Measurements from ENCODE around the gene ACKR4. TPM values are rescaled to one million over a fixed set of nuclear protein-coding genes. Genes with fewer than 3 reads are reported as not detected.

Gene ACKR4
- total RNA-seq, 1 experiment from 2014 or later = not detected

DNA sequence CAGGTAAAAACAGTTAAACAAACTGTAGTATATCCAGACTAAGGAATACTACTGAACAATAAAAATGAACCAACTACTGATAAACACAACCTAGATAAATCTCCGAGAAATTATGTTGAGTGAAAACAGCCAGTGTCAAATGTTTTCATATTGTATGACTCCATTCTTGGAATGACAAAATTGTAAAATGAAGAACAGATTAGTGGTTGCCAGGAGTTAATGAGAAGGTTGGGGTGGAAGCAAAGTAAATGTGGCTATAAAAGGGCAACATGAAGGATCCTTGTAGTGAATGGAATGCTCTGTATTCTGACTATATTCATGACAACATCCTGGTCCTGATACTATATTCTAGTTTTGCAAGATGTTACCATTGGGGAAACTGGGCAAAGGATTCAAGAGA is 27.5 kb upstream of the ACKR4 start:
- Histone ChIP-seq H3K4me1 (ENCODE audit: insufficient read depth, low read length) (no peaks in the 10 kb centered on the region), H3K4me3 (ENCODE audit: low read length) (no peak overlapping the region), H4K20me1 (ENCODE audit: low read length) (no peaks in the 10 kb centered on the region), H3K9ac (ENCODE audit: low read length) (no peak overlapping the region), H3K79me2 (ENCODE audit: low read length) (no peaks in the 10 kb centered on the region), H3K27me3 (ENCODE audit: low read length) (no peaks in the 10 kb centered on the region), H3K4me2 (ENCODE audit: low read length) (no peak overlapping the region), H2AFZ (ENCODE audit: low read length) (no peak overlapping the region), H3K9me2 (replicated peaks; ENCODE audit: low read length) (no peaks in the 10 kb centered on the region), H3K27ac (ENCODE audit: low read length) (no peak overlapping the region), H3F3A (ENCODE audit: low read length, unreplicated experiment) (no peaks in the 10 kb centered on the region), H3K36me3 (ENCODE audit: low read depth, low read length) (no peaks in the 10 kb centered on the region), H3K9me3 (ENCODE audit: low read length) (no peaks in the 10 kb centered on the region)
- TF ChIP-seq EZH2phosphoT487 (IDR thresholded peaks at IDR 0.05; ENCODE audit: borderline replicate concordance, low read length) (no peak), EZH2 (IDR thresholded peaks at IDR 0.05; ENCODE audit: low read length, unreplicated experiment) (no peak), CTCF (conservative IDR thresholded peaks at IDR 0.05; ENCODE audit: low read depth, low read length) (no peak)
- no TSS peak for BruUV-seq (replicated peaks)
- no peak for ATAC-seq
- no peak for DNase-seq
- ChIA-PET CTCF (no interaction called here), POLR2A (ENCODE audit: unreplicated experiment) (no interaction called here)
- intact Hi-C loops (cut with micrococcal nuclease) = no loop called here

DNA sequence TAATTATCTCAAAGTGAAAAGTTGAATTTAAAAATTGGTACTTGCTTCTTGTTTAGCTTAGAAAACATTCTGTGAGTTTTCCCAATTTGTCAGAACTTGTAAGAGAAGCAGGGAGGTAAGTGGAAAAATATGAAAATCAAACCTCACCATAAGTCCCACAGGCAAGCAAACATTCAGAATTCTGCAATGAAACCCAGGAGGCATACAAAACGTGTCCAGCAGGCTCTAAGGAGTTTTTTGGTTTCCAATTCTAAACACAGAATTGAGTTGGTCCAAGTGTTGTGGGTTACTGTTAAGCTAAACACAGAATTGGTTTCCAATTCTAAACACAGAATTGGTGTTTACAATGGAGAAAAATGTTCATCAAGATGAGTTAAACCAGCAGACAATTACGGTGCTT is 27.1 kb upstream of the ACKR4 start:
- POLR2A ChIA-PET (ENCODE audit: unreplicated experiment) = no interaction called here
- no peak for DNase-seq
- no peaks in the 10 kb centered on the region for H3K4me1 ChIP-seq (ENCODE audit: insufficient read depth, low read length)
- no peak for ATAC-seq
- intact Hi-C loops (cut with micrococcal nuclease) = no loop called here
- TF ChIP-seq EZH2phosphoT487 (IDR thresholded peaks at IDR 0.05; ENCODE audit: borderline replicate concordance, low read length) (no peak), EZH2 (IDR thresholded peaks at IDR 0.05; ENCODE audit: low read length, unreplicated experiment) (no peak), CTCF (conservative IDR thresholded peaks at IDR 0.05; ENCODE audit: low read depth, low read length) (no peak)
- no peak overlapping the region for H3K4me3 ChIP-seq (ENCODE audit: low read length)
- H3K27ac ChIP-seq (ENCODE audit: low read length) = no peak overlapping the region
- H3K27me3 ChIP-seq (ENCODE audit: low read length) = no peaks in the 10 kb centered on the region
- H3K79me2 ChIP-seq (ENCODE audit: low read length) = no peaks in the 10 kb centered on the region
- no peaks in the 10 kb centered on the region for H3F3A ChIP-seq (ENCODE audit: low read length, unreplicated experiment)
- H3K9ac ChIP-seq (ENCODE audit: low read length) = no peak overlapping the region
- H3K9me2 ChIP-seq (replicated peaks; ENCODE audit: low read length) = no peaks in the 10 kb centered on the region
- H3K9me3 ChIP-seq (ENCODE audit: low read length) = no peaks in the 10 kb centered on the region
- no peak overlapping the region for H2AFZ ChIP-seq (ENCODE audit: low read length)
- no TSS peak for BruUV-seq (replicated peaks)
- H3K36me3 ChIP-seq (ENCODE audit: low read depth, low read length) = no peaks in the 10 kb centered on the region
- no peaks in the 10 kb centered on the region for H4K20me1 ChIP-seq (ENCODE audit: low read length)
- no peak overlapping the region for H3K4me2 ChIP-seq (ENCODE audit: low read length)
- CTCF ChIA-PET = no interaction called here

DNA sequence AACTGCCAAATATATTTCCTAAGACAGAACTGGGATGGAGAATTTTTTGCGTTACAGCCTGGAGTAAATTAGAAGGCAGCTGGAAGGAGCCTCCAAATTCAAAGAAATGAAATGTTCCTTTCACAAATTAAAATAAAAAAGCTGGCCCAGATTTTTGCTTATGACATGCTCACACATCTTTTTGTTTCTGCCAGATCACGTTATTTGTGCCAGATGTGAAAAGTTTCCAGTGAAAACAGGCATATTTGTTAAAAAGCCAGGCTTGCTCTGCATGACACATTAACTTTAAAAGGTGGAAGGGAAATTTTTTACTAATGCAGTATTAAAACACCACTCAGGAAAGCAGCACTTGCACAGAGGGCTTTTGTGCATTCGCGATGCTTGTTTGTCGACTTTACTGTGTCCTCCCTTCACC is 23.3 kb upstream of the ACKR4 start:
- ChIA-PET POLR2A (ENCODE audit: unreplicated experiment) (no interaction called here), CTCF (no interaction called here)
- Histone ChIP-seq H3K79me2 (ENCODE audit: low read length) (no peaks in the 10 kb centered on the region), H3K4me2 (ENCODE audit: low read length) (no peak overlapping the region), H3K36me3 (ENCODE audit: low read depth, low read length) (no peaks in the 10 kb centered on the region), H3F3A (ENCODE audit: low read length, unreplicated experiment) (no peaks in the 10 kb centered on the region), H2AFZ (ENCODE audit: low read length) (no peak overlapping the region), H3K27ac (ENCODE audit: low read length) (no peak overlapping the region), H3K27me3 (ENCODE audit: low read length) (no peaks in the 10 kb centered on the region), H3K4me1 (ENCODE audit: insufficient read depth, low read length) (no peaks in the 10 kb centered on the region), H3K9me3 (ENCODE audit: low read length) (no peaks in the 10 kb centered on the region), H3K9ac (ENCODE audit: low read length) (no peak overlapping the region), H3K9me2 (replicated peaks; ENCODE audit: low read length) (no peaks in the 10 kb centered on the region), H3K4me3 (ENCODE audit: low read length) (no peak overlapping the region), H4K20me1 (ENCODE audit: low read length) (no peaks in the 10 kb centered on the region)
- BruUV-seq (replicated peaks) = no TSS peak
- intact Hi-C loops (cut with micrococcal nuclease) = no loop called here
- no peak for ATAC-seq
- no peak for TF ChIP-seq EZH2 (IDR thresholded peaks at IDR 0.05; ENCODE audit: low read length, unreplicated experiment)
- no peak for TF ChIP-seq EZH2phosphoT487 (IDR thresholded peaks at IDR 0.05; ENCODE audit: borderline replicate concordance, low read length)
- TF ChIP-seq CTCF (conservative IDR thresholded peaks at IDR 0.05; ENCODE audit: low read depth, low read length) = no peak
- no peak for DNase-seq
